B cell (primary cell): Measurements from ENCODE around the gene KISS1.

Source experiments
- EZH2 ChIP-seq: IDR thresholded peaks from 2 replicates; pipeline ENCODE4 v1.6.1; 2012; ENCODE audit warnings: borderline replicate concordance, low read depth, mild to moderate bottlenecking, moderate library complexity, low read length; ENCODE audit not compliant: insufficient read depth, poor library complexity, severe bottlenecking
- TF ChIP-seq, protein P1 (sequence below): fragments of 200-600 bp; IDR thresholded peaks from one replicate; pipeline ENCODE4 v1.8.0; 2022; ENCODE audit warnings: antibody characterized with exemption, mild to moderate bottlenecking

DNA sequence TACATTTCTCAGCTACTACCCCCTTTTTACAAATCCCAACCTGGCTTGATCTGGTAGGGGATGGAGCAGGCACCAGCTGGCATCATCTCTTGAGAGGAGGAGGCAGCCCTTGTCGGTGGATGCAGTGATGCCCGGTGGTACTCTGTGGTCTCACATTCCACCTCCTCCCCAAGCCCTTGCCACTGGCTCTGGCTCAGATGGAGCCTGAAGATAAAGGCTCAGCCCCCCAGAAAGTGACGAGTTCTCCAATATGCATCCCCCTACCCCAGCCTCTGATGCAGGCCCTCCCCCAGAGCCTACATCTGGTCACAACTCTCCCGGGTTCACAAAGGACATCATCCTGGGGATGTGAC is 21.3 kb upstream of the KISS1 start:
- TF ChIP-seq, protein P1, sequence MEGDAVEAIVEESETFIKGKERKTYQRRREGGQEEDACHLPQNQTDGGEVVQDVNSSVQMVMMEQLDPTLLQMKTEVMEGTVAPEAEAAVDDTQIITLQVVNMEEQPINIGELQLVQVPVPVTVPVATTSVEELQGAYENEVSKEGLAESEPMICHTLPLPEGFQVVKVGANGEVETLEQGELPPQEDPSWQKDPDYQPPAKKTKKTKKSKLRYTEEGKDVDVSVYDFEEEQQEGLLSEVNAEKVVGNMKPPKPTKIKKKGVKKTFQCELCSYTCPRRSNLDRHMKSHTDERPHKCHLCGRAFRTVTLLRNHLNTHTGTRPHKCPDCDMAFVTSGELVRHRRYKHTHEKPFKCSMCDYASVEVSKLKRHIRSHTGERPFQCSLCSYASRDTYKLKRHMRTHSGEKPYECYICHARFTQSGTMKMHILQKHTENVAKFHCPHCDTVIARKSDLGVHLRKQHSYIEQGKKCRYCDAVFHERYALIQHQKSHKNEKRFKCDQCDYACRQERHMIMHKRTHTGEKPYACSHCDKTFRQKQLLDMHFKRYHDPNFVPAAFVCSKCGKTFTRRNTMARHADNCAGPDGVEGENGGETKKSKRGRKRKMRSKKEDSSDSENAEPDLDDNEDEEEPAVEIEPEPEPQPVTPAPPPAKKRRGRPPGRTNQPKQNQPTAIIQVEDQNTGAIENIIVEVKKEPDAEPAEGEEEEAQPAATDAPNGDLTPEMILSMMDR: no peak
- no peak for TF ChIP-seq EZH2
